B cell (primary cell): ENCODE data around the gene TBC1D21. TPM values are rescaled to one million over a fixed set of nuclear protein-coding genes. Genes with fewer than 3 reads are reported as not detected.

Source experiments
- ATAC-seq: fragments of 200-7000 bp; cut with Tn5 transposase; one replicate; pipeline ENCODE4 v1.10.0; 2021; ENCODE audit warnings: low read depth, mild to moderate bottlenecking, moderate number of reproducible peaks, moderate library complexity
- CTCF ChIA-PET: fragments of 350-600 bp; sonication (Branson Sonifier 250); formaldehyde crosslinking; loops from one replicate; lab custom pipeline; 2021; ENCODE audit warnings: antibody characterized with exemption, inconsistent platforms; lab: Charles Lee
- POLR2A ChIA-PET: fragments of 350-600 bp; sonication (Branson Sonifier 250); formaldehyde crosslinking; loops from one replicate; lab custom pipeline; 2021; ENCODE audit warnings: antibody characterized with exemption; lab: Charles Lee
- DNase-seq: peaks from one replicate; pipeline ENCODE4 v3.0.0; 2013
- H2AFZ ChIP-seq: 2 replicates; pipeline ENCODE4 v1.6.1; 2012; ENCODE audit warnings: mild to moderate bottlenecking, low read depth, low read length; ENCODE audit not compliant: insufficient read depth, poor library complexity, severe bottlenecking
- H3K27ac ChIP-seq, 2 donors: 1 replicate in 1 of 2; 2 replicates in 1 of 2; pipeline ENCODE4 v1.5.1; 2012 to 2013; ENCODE audit warnings: low read length in 2 of 2, mild to moderate bottlenecking in 2 of 2, moderate library complexity in 1 of 2
- H3K27me3 ChIP-seq, 4 experiments: fragments of 200-600 bp in 1 of 4; sonication (generic) in 1 of 4; replicated peaks in 1 of 4; 1 replicate in 2 of 4; 2 replicates in 2 of 4; pipeline versions ENCODE4 v1.6.1 to v1.7.0; 2013 to 2016; ENCODE audit warnings: low read length in 3 of 4, mild to moderate bottlenecking in 2 of 4, mixed read lengths in 1 of 4, moderate library complexity in 1 of 4; ENCODE audit not compliant: insufficient read depth in 4 of 4, control insufficient read depth in 3 of 4; ENCODE audit errors: control extremely low read depth in 1 of 4
- H3K36me3 ChIP-seq, 2 experiments: replicated peaks in 1 of 2; 1 replicate in 1 of 2; 2 replicates in 1 of 2; pipeline versions ENCODE4 v1.6.1 to v1.7.1; 2013; ENCODE audit warnings: low read length in 1 of 2; ENCODE audit not compliant: insufficient read depth in 2 of 2, control insufficient read depth in 1 of 2; ENCODE audit errors: control extremely low read depth in 1 of 2, extremely low read depth in 1 of 2
- H3K4me1 ChIP-seq, 2 donors: fragments of 200-600 bp in 1 of 2; sonication (generic) in 1 of 2; 1 replicate in 1 of 2; 2 replicates in 1 of 2; pipeline versions ENCODE4 v1.5.1 to v1.6.1; 2013 to 2017; ENCODE audit warnings: low read length in 2 of 2; ENCODE audit not compliant: control insufficient read depth in 2 of 2, insufficient read depth in 2 of 2
- H3K4me2 ChIP-seq: replicated peaks from 2 replicates; pipeline ENCODE3; 2012; ENCODE audit warnings: mild to moderate bottlenecking, low read depth, low read length; ENCODE audit not compliant: poor library complexity, severe bottlenecking
- H3K4me3 ChIP-seq, 5 experiments: fragments of 200-600 bp in 1 of 5; sonication (generic) in 1 of 5; 1 replicate in 3 of 5; 2 replicates in 2 of 5; pipeline versions ENCODE4 v1.5.1 to v1.7.0; 2011 to 2016; ENCODE audit warnings: low read length in 4 of 5, mild to moderate bottlenecking in 4 of 5, low read depth in 2 of 5, control low read depth in 1 of 5, moderate library complexity in 1 of 5; ENCODE audit not compliant: insufficient read depth in 1 of 5; ENCODE audit errors: control extremely low read depth in 1 of 5, extremely low read depth in 1 of 5
- H3K79me2 ChIP-seq: fragments of 200-600 bp; sonication (generic); one replicate; pipeline ENCODE4 v1.6.0; 2016; ENCODE audit warnings: low read length; ENCODE audit not compliant: control insufficient read depth, insufficient read depth
- H3K9ac ChIP-seq: fragments of 200-600 bp; sonication (generic); 2 replicates; pipeline ENCODE4 v1.6.1; 2017; ENCODE audit warnings: mild to moderate bottlenecking, low read length, moderate library complexity
- H3K9me3 ChIP-seq, 3 donors: one replicate each; pipeline versions ENCODE4 v1.6.1 to v1.7.1; 2013; ENCODE audit warnings: low read length in 2 of 3; ENCODE audit not compliant: control insufficient read depth in 2 of 3, insufficient read depth in 1 of 3; ENCODE audit errors: control extremely low read depth in 1 of 3
- H4K20me1 ChIP-seq: 2 replicates; pipeline ENCODE4 v1.6.0; 2012; ENCODE audit warnings: mild to moderate bottlenecking, low read length; ENCODE audit not compliant: insufficient read depth, control insufficient read depth, poor library complexity, severe bottlenecking
- H3K27ac Mint-ChIP-seq: one replicate; pipeline ENCODE4 v1.8.0; 2021; ENCODE audit warnings: mixed read lengths
- H3K27me3 Mint-ChIP-seq: one replicate; pipeline ENCODE4 v1.8.0; 2021; ENCODE audit warnings: mixed read lengths
- H3K4me1 Mint-ChIP-seq: one replicate; pipeline ENCODE4 v1.8.0; 2021; ENCODE audit warnings: mixed read lengths
- H3K4me3 Mint-ChIP-seq: one replicate; pipeline ENCODE4 v1.8.0; 2021; ENCODE audit warnings: mixed read lengths
- H3K9me3 Mint-ChIP-seq: one replicate; pipeline ENCODE4 v1.8.0; 2022; ENCODE audit warnings: mixed read lengths; ENCODE audit not compliant: insufficient read depth
- CTCF ChIP-seq: fragments of 200-600 bp; IDR thresholded peaks from one replicate; pipeline ENCODE4 v1.8.0; 2022; ENCODE audit warnings: antibody characterized with exemption, mild to moderate bottlenecking
- EZH2 ChIP-seq: IDR thresholded peaks from 2 replicates; pipeline ENCODE4 v1.6.1; 2012; ENCODE audit warnings: borderline replicate concordance, low read depth, mild to moderate bottlenecking, moderate library complexity, low read length; ENCODE audit not compliant: insufficient read depth, poor library complexity, severe bottlenecking
- WGBS: methylation state at CpG from one replicate; pipeline ENCODE4 v1.1.5; 2013; ENCODE audit warnings: missing lambda C conversion rate; ENCODE audit not compliant: insufficient coverage; 5-methylcytosine and 5-hydroxymethylcytosine counted together
- intact Hi-C: fragments of 100-400 bp; cut with micrococcal nuclease; formaldehyde crosslinking; loops from one replicate; pipeline ENCODE4 v1.10.0; 2022
- polyA plus RNA-seq: library from polyadenylated mRNA; depleted of rRNA; stranded (reverse); fragments of >200 nt; gene quantifications from 2 replicates; pipeline ENCODE4 v1.2.3, GENCODE V29; 2012
- total RNA-seq, 2 donors: library from RNA; stranded (reverse); fragments of 120-200 nt in 1 of 2; gene quantifications; 1 replicate in 1 of 2; 2 replicates in 1 of 2; pipeline versions ENCODE4 v1.2.3 to v1.2.4, GENCODE V29; 2013 to 2022

TBC1D21 gene
- total and polyA plus RNA-seq, 2 donors (not counting 1 experiment from before 2014, with no cell fraction given): not detected

- Histone ChIP-seq H3K27me3 (peaks cover 0 to 18% (median 4%) of the 10 kb centered on the region in 4 experiments), H3K79me2 (no peaks in the 10 kb centered on the region), H3K36me3 (no peaks in the 10 kb centered on the region), H3K9ac (no peak overlapping the region), H3K4me3 (no peak overlapping the region), H2AFZ (no peak overlapping the region), H4K20me1 (no peaks in the 10 kb centered on the region), H3K9me3 (peaks cover 0 to 6% (median 0%) of the 10 kb centered on the region in 3 donors), H3K27ac (no peak overlapping the region), H3K4me1 (no peaks in the 10 kb centered on the region), H3K4me2 (no peak overlapping the region)
- Mint-ChIP-seq H3K9me3 (no peaks in the 10 kb centered on the region), H3K27me3 (peaks cover 54% of the 10 kb centered on the region), H3K27ac (no peak overlapping the region), H3K4me1 (no peaks in the 10 kb centered on the region), H3K4me3 (no peak overlapping the region)
- intact Hi-C loops: no loop called here
- ChIA-PET POLR2A (no interaction called here), CTCF (no interaction called here)
- TF ChIP-seq EZH2: no peak
- no peak for TF ChIP-seq CTCF
- DNase-seq (no peak), ATAC-seq (no peak)
- WGBS: 10% methylated on average over 14 of the region's 14 CpGs
These were observed 16.7 kb upstream of the TBC1D21 start for GRCh38 chr15:73856458-73857192.

GRCh38 chr15:73857193-73857920, 16.0 kb upstream of the TBC1D21 start:
- no peak overlapping the region for H2AFZ ChIP-seq
- no peaks in the 10 kb centered on the region for H3K4me1 ChIP-seq
- Mint-ChIP-seq H3K4me3 (no peak overlapping the region), H3K27me3 (peaks cover 57% of the 10 kb centered on the region), H3K27ac (no peak overlapping the region), H3K4me1 (no peaks in the 10 kb centered on the region), H3K9me3 (no peaks in the 10 kb centered on the region)
- WGBS: 73% methylated on average over 7 of the region's 7 CpGs
- CTCF ChIA-PET: no interaction called here
- no peak overlapping the region for H3K9ac ChIP-seq
- no peak for ATAC-seq
- H3K27me3 ChIP-seq: peaks cover 0 to 23% (median 5%) of the 10 kb centered on the region in 4 experiments
- intact Hi-C loops: no loop called here
- no peak for DNase-seq
- H3K27ac ChIP-seq: no peak overlapping the region
- TF ChIP-seq CTCF (no peak), EZH2 (no peak)
- H3K4me3 ChIP-seq: no peak overlapping the region
- no peaks in the 10 kb centered on the region for H3K36me3 ChIP-seq
- POLR2A ChIA-PET: no interaction called here
- H3K9me3 ChIP-seq: no peaks in the 10 kb centered on the region
- no peaks in the 10 kb centered on the region for H3K79me2 ChIP-seq
- no peaks in the 10 kb centered on the region for H4K20me1 ChIP-seq
- no peak overlapping the region for H3K4me2 ChIP-seq
